ENCODE measurements around the gene TCEA2.

- TF ChIP-seq CTCF (IDR thresholded peaks at IDR 0.05; ENCODE audit: insufficient read depth, low read length, poor library complexity, severe bottlenecking) = no peak
- TF ChIP-seq EZH2phosphoT487 (conservative IDR thresholded peaks at IDR 0.05; ENCODE audit: low read length) = no peak
Observed at GRCh38 chr20:64113444-64113775, 50.4 kb downstream of the TCEA2 start.
